Heart left ventricle (tissue), 13 donors: ENCODE results near the gene SULT4A1.

Experiments
- CTCF ChIP-seq, 12 donors: fragments of 200-600 bp; sonication (generic) in 4 of 12; IDR thresholded peaks; one replicate each; pipeline versions ENCODE4 v1.5.0 to v1.8.0; 2018 to 2022; ENCODE audit warnings: antibody characterized with exemption in 12 of 12, mild to moderate bottlenecking in 5 of 12
- POLR2A ChIP-seq, 2 donors: fragments of 450-650 bp; IDR thresholded peaks; one replicate each; pipeline ENCODE4 v1.6.1; 2017; ENCODE audit warnings: antibody characterized with exemption in 2 of 2, mild to moderate bottlenecking in 2 of 2, moderate library complexity in 2 of 2
- donor health status: ischemic (EF 13 %, LVEDD 7.1; RV severe dilation, severe dysfunction).
- donor health status: DM: no; HTN: yes; CAD: no.
- donor health status: DM: no; HTN: no; CAD: no.
- donor health status: ischemic (EF 25% LVEDD 6.9; RV normal size, moderate dysfunction).
- donor health status: ischemic (EF 25% LVEDD 5.7; RV mildly dilated, moderate dysfunction).
- donor health status: ischemic (EF 35%, LVEDD 5.7; RV mildly dilated, moderate dysfunction).
- donor health status: nonischemic (EF 11% LVEDD 7.7; RV severe dilation, severe dysfunction).
- donor health status: DM: yes; HTN: yes; CAD: no.
- donor health status: PGD.
- donor health status: ischemic (EF 29% LVEDD 5.4; RV normal size, mild dysfunction).
- donor health status: nonischemic (EF 23%, LVEDD 6.1; RV moderate dilation, normal function).

- no peak for TF ChIP-seq CTCF (IDR thresholded peaks at IDR 0.05)
- TF ChIP-seq POLR2A (IDR thresholded peaks at IDR 0.05), result no peak
Measured at GRCh38 chr22:43885786-43886185, 23.5 kb upstream of the SULT4A1 start.
